Omental fat pad (tissue), 4 donors: ENCODE data around the gene PIRT. TPM values are rescaled to one million over a fixed set of nuclear protein-coding genes. Genes with fewer than 3 reads are reported as not detected.

ENCODE experiments used
- ATAC-seq: fragments of 150-250 bp; one replicate; pipeline ENCODE4 v1.9.1; 2016; ENCODE audit warnings: mild to moderate bottlenecking, moderate library complexity; ENCODE audit not compliant: low FRiP score
- DNase-seq: peaks from one replicate; pipeline ENCODE4 v3.0.0-alpha.2; 2019; ENCODE audit warnings: low spot score
- total RNA-seq, 4 donors: library from RNA; depleted of rRNA; stranded (reverse); fragments of >200 nt; gene quantifications; one replicate each; pipeline ENCODE4 v1.1.0, GENCODE V29; 2016
- TF ChIP-seq, protein P1 (sequence below), 3 donors: fragments of 450-650 bp; IDR thresholded peaks; one replicate each; pipeline ENCODE4 v1.5.1; 2016 to 2017; ENCODE audit warnings: antibody characterized with exemption in 3 of 3, mild to moderate bottlenecking in 3 of 3, moderate library complexity in 2 of 3

PIRT gene
- total RNA-seq, 4 donors from 2014 or later, result 0.09 TPM; not detected in 3

DNA sequence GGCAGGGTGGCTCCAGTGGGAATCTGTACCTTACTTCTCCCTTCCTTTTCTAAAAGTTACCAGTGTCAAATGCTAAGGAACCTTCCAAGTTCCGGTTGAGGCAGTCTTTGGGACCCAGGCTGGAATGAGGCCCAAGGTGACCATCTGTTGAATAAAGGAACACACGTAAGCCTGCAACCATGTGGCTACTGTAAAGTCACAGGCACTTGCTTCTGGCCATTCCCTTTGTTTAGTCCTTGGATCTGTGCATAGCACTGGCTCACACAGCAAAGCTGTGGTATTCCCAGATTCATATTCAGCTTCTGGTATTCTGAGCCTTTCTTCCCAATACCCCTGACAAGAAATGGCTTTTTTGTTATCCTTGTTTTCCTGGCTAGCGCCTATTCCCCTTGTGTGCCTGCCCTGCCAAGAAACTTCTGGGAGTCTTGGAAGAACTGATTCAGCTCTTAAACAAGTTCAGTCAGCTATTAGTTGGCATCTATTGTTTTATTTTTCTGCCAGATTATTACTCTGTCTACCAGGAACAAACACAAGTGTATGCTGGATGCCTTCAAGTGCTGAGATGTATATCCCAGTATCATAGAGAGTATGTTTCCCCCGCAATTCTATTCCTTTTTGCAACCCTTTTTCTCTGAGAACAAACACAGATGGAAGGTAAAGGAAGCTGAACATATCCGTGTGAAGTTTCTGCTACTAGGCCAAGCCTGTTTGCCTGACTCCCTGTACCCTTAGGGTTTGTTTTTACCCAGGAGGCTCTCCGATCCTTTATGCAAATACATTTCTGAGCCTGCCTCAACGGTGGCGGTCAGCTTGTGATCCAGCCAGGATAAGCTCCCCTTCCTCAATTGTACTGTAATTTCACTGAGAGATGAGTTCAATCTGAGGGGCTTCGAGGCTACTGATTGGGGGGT, 47.1 kb downstream of the PIRT start:
- ATAC-seq (no peak), DNase-seq (no peak)
- TF ChIP-seq, protein P1, sequence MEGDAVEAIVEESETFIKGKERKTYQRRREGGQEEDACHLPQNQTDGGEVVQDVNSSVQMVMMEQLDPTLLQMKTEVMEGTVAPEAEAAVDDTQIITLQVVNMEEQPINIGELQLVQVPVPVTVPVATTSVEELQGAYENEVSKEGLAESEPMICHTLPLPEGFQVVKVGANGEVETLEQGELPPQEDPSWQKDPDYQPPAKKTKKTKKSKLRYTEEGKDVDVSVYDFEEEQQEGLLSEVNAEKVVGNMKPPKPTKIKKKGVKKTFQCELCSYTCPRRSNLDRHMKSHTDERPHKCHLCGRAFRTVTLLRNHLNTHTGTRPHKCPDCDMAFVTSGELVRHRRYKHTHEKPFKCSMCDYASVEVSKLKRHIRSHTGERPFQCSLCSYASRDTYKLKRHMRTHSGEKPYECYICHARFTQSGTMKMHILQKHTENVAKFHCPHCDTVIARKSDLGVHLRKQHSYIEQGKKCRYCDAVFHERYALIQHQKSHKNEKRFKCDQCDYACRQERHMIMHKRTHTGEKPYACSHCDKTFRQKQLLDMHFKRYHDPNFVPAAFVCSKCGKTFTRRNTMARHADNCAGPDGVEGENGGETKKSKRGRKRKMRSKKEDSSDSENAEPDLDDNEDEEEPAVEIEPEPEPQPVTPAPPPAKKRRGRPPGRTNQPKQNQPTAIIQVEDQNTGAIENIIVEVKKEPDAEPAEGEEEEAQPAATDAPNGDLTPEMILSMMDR (IDR thresholded peaks at IDR 0.05), result no peak

DNA sequence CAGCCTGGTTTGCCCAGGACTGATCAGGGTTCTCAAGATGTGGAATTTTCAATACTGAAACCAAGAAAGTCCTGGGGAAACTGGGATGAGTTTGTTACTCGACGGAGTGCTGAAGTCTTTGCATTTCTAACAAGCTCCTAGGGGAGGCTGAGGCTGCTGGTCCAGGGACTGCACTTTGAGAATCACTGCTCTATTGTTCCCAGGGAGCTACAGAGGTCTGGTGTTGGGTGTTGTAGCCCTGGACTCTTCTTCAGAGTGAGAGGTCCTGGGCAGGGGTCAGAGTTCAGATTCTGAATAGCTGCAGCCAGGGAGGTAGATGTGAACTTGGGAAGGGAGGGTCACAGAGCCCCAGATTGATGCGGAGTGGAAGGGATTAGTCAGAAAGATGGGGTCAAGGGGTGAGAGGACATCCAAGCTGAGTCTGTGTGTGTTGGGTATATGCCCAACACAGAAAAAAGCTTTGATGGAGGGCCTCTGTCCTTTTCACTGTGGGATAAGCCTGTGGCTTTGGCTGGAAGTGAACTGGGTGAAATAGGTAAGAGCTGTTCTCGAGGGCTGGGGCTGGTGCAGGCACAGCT, 48.1 kb downstream of the PIRT start:
- no peak for ATAC-seq
- TF ChIP-seq, protein P1 (IDR thresholded peaks at IDR 0.05), result no peak
- no peak for DNase-seq

DNA sequence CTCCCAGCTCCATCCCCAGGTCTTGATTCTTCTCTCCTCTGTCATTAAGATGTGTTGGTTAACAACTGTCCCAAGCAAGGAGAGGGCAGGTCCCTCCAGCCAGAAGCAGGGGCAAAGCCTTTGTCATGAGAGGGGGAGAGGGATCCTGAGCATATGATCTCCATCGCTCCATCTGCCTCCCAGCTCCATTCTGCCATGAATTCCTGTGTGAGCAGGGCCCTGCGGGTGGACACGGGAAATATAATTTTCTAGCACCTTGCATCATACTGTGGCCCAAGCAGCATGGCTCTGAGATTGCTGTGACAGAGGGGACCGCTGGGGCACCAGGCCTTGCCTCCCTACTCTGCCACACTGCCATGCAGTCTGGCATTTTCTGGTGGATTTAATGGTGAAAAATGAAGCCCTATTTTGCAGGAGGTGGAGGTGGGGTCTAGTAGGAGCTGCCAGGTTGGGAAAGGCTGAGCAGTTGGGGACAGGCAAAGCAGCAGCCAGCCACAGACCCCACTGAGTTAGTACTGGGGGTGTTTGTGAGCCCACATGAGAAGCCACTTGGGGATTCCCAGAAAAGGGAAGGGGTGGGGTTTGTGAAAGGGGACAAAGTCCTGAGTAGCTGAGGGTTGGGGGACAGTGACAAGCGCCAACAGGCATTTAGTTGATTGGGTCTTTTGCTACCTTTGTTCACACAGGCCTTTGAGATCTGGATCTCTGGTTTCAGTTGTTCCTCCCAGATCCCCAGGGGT, 50.4 kb downstream of the PIRT start:
- TF ChIP-seq, protein P1 (IDR thresholded peaks at IDR 0.05), result no peak
- ATAC-seq (no peak), DNase-seq (no peak)

DNA sequence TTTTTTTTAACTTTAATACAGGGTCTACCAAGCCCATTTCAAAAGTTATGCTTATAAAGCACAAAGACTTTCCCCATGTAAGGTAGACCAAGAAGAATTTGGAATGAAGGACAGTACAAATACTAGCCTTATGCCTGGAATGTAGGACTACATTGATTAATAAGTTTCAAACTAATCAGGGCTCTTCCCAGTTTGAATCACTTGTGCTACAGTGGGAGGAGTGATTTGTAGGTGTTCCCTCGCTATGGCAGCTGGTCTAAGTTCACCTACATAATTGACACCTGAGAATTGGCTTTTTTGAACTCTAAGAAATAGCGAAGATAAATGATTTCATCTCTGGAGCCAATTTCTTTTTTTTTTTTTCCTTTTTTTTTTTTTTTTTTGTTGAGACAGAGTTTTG, 52.6 kb downstream of the PIRT start:
- TF ChIP-seq, protein P1 (IDR thresholded peaks at IDR 0.05), result no peak
- no peak for ATAC-seq
- no peak for DNase-seq

DNA sequence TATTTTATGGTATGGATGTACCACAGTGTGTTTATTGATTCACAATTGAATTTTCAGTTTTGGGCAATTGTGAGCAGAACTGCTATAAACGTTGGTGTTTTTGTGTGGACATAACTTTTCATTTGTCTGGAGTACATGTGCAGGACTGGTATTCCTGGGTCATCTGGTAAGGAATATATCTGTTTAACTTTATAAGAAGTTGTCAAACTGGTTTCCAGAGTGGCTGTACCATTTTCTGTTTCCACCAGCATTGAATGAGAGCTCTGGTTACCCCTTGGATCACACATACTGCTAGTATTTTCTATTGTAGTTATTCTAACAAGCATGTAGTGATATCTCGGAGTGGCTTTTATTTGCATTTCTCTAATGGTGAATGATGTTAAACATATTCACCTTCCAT, 58.3 kb downstream of the PIRT start:
- ATAC-seq (no peak), DNase-seq (no peak)
- TF ChIP-seq, protein P1 (IDR thresholded peaks at IDR 0.05), result no peak

DNA sequence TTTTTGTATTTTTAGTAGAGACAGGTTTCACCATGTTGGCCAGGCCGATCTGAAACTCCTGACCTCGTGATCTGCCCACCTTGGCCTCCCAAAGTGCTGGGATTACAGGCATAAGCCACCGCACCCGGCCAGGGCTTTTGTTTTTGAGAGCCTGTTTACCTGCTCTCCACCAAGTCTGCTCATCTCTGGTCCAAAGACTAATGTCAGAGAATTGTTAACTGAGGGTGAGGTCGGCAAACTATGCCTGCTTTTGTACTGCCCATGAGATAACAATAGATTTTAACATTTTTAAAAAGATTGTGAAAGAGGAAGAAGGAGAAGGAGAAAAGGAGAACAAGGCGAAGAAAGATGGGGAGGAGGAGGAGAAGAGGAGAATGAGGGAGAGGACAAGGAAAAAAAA, 60.0 kb downstream of the PIRT start:
- no peak for DNase-seq
- TF ChIP-seq, protein P1 (IDR thresholded peaks at IDR 0.05), result no peak
- no peak for ATAC-seq
